Fibroblast of skin of back (primary cell): Measurements from ENCODE around the gene ENTPD7. TPM values are rescaled to one million over a fixed set of nuclear protein-coding genes. Genes with fewer than 3 reads are reported as not detected.
"Not testable (repeated sequence)": the region's sequence is repeated elsewhere in the genome, so short reads cannot be mapped to it uniquely, and the experiment has no call there.

Source experiments
- DNase-seq: peaks from one replicate; pipeline ENCODE4 v3.0.0-alpha.2; 2013
- polyA plus RNA-seq, 2 experiments: library from polyadenylated mRNA; unstranded; fragments of 120-200 nt; gene quantifications; one replicate each; pipeline ENCODE4 v1.2.1, GENCODE V29; 2013; ENCODE audit not compliant: insufficient read length in 2 of 2

The ENTPD7 gene, protein sequence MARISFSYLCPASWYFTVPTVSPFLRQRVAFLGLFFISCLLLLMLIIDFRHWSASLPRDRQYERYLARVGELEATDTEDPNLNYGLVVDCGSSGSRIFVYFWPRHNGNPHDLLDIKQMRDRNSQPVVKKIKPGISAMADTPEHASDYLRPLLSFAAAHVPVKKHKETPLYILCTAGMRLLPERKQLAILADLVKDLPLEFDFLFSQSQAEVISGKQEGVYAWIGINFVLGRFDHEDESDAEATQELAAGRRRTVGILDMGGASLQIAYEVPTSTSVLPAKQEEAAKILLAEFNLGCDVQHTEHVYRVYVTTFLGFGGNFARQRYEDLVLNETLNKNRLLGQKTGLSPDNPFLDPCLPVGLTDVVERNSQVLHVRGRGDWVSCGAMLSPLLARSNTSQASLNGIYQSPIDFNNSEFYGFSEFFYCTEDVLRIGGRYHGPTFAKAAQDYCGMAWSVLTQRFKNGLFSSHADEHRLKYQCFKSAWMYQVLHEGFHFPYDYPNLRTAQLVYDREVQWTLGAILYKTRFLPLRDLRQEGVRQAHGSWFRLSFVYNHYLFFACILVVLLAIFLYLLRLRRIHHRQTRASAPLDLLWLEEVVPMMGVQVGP
- polyA plus RNA-seq (2013, experiment 1 of 2; ENCODE audit: insufficient read length), result 10.6 TPM
- 12.4 TPM for polyA plus RNA-seq (2013, experiment 2 of 2; ENCODE audit: insufficient read length)

DNA sequence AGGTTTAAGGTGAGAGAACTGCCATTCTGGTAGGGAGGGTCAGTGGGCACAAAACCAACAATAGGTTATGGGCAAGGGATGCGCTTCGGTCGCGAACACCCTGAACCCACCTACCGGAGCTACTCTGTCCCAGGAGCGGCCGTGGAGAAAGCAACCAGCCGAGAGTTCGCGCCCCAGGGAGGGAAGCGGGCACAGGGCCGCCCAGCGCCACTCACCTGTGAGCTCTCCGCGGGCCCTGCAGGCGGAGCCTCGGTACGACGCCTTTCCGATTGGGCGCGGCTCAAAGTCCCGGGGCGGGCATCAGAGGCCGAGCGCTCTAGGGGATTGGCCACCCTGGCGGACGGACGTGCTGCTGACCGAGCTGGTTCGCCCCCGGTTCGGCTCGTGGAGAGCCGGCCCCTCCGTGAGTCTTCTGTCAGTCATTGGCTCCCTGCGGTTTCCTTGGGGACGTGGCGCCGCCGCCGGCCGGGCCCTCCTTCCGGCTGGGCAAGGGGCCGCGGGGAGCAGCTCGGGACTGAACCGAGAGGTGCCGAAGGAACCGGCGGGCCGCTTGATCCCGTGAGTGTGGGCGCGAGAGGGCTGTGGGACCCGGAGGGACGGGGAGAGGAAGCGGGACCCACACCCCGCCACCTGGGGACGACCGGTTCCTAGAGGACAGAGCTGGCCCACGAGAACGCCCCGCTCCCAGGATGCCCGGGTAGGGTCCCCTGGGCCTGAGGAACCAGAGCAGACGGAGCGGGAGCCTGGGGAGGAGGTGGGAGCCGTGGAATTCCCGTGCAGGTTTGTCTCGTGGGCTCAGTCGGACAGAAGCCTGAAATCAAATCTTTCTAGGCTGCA is at the start of gene ENTPD7:
TSS of gene ENTPD7 (plus strand) at position 479 of the 837 bp plus-strand sequence. CDS start 448 bp downstream, outside the sequence.
- peak; percentile 96 for DNase-seq

DNA sequence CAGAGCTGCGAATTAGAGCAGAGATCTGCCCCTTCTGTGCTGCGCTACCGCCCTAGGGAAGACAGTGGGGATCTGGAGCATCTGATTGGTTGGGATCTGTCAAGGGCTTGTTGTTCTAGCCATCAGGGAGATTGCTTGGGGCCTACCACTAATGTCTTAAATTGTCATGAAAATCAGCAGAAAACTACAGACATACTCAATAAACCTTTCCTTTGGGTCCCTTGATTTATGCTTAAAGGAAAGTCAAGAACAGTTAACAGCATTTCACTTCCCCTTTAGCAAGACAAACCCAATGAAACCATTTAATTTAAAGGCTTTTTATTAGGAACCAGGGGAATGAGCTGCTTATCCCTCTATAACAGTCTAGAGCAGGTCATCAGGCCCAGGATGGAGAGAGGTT is 49.1 kb upstream of the ENTPD7 start:
- no peak for DNase-seq

DNA sequence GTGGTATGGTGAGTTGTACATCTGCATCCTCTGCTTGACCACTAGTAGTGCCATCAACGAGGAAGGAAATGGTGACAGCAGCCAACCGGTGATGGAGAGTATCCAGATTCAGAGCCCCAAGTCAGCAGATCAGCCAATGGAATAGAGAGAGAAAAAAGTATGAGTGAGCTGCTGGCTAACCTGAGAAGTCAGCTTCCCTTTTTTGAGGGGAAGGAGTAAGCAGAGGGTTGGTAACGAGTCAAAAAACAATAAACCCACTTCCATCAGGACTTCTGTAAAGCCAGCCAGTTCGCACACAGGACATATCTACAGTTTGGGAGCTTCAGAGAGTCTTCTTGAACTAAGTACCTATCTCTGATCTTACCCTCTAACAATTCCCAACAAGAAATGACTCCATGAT is 48.0 kb upstream of the ENTPD7 start:
- DNase-seq, result no peak

DNA sequence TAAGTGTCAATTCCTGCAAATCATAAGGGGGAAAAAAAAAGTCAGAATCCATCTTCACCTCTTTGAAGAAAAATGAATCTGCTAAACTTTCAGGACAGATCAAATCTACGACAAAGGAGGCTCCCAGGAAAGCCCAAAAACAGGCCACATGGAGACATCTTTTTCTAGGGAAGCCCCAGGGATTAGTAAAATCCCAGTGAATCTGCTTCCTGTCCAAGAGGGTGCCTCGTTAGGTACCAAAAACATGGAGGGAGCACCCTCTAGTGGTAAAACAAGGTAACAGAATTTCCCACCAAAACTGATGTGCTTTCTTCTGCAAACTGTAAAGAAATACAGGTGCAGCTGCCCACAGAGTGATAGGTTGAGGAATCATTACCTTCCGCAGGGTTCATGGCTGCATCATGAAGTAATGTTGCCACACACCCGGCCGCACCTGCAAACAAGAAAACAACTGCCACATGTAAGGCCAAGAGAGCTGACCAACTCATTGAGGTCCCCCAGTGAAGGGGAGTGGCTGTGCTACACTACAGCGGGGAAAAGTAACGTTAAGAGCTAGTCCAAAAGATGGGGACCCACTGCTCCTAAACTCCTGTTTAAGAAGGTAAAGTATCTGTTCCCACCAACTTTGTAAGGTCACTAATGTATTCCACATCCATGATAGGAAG is 47.0 kb upstream of the ENTPD7 start:
- DNase-seq, result peak; percentile 66

DNA sequence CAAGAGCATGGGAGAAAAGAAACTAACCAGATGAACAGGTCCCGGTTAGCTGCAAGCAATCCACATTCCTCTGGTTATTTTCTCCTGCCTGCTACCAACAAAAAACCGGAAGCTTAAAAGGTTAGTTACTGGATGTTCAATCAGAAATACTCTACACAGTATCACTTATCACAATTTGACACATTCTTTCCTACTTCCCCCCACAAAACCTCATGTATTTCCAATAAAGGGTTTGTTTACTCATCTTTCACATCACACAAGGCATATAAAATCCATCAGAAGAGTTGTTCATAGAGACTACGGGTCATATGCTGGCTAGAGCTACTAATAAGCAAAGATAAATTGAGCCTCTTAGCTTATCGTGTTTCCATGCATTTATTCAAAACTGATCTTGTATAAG is 43.9 kb upstream of the ENTPD7 start:
- no peak for DNase-seq

DNA sequence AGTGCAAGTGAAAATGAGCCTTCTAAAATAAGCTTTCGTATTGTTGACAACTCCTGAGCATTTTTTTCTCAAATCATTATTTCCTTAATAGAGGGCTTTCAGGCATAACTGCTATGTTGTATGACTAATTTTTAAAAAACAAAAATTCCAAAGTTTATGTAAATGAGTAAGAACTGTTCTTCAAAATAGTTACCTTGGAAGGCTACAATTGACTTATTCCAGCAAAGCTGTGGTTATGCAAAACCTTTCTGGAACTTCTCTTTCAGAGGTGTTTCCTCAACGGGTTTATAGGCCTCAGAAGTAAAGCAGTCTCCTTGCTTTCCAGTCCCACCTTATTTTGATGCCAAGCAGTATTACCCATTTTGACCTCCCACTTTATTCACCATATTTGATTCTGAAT is 41.6 kb upstream of the ENTPD7 start:
- no peak for DNase-seq

DNA sequence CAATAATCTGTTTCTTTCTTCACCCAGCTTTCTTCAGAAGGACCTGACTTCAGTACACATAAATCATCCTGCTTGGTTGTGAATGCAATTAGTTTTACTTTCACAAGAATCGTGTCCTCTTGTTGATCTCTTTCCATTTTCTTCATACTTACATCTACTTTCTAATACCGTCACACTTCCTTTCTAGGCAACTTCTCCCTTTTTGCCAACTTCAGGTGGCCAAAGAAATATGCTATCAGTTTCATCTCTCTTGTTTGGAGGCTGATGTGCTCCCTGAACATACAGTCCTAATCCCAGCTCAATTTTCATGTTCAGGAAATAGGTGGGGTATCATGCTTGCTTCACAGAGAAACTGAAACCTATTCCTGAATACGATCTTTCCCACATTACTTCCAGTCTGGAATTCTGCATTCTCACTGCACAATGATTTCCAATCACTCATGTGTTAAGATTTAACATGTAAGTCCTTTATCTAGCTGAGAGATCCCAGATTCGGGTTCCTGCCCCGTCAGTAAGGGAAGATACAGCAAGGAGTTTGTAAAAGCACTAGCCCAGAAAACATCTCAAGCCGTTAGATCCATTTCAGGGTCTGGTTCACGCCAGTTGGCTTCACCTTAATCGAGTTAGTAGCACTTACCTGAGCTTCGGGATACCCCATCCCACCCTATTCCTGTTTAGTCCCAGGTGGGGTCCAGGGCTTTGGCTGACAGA is 40.1 kb upstream of the ENTPD7 start:
- DNase-seq, result peak; percentile 8

DNA sequence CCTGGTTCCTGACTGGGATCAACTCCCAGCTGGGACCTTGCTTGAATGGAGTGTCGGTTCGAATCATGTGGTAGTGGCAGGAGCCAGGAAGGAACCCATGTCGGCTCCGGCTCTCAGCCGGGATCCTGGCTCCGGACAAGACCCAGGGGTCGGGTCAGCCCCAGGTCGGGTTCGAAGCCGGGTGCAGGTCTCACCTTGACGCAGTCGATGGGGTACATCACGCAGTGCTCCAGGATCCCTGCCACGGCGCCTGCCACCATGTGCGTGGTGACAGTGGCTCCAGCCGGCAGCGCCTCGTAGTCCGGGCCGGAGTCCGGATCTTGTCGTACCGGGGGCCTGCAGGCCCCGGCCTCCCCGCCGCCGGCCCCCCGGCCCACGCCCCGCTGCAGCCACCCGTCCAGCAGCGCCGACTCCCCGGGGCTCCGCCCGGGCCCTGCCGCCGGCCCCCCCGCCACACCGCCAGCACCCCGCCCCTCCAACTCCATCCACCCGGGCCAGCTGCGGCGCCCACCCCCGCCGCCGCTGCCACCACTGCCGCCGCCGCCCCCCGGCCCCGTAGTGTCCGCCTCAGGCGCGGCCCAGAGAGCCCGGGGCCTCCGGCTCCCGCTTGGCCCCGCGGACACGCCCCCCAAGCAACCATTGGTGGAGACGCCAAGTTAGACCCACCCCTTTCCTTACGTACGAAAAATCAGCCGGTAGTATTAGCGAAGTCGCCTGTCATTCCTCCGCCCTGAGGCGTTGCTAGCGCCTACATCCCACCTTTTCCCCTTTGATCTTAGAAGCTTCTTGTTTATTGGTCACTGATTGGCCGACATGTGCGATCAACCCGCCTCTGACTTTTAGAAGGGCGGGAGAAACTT is 39.2 kb upstream of the ENTPD7 start, which contains the start of gene SLC25A28:
TSS of gene SLC25A28 (minus strand) at position 589 of the 860 bp plus-strand sequence. CDS start at position 485, 104 bp downstream.
- DNase-seq, result peak; percentile 100

DNA sequence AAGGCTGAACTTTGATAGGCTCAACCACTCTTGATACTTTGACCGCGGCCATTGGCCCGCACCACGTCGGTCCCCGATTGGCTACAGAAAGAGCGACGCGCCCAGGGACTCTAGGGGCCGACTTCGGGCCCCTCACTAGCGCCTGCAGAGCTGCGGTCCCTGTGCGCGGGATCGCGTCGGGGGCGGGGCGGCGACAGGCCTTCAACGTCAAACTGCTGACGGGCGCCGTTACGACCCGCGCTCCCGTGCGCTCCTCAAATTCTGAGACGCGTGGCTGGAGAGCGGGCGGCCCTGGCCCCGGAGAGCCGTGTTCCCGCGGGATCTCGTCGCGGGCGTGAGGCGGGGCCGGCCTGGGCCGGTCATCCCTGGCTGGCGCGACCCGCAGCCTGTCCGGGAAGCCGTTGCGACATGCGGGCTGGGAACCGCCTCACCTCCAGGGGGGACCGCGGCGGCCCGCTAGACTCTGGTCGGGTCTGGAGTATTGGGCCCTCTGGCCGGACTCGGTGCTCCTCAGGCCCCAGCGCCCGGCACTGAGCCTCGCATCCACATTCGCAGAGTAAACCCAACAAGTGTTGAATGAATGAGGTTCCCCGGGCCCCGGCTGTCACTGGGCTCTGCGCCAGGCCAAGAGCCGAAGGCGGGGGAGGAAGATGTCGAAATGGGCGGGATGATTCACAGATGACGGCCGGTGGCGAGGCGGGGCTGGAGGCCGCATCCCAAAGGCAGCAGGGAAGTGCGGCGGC is 38.4 kb upstream of the ENTPD7 start:
- DNase-seq, result peak; percentile 93

DNA sequence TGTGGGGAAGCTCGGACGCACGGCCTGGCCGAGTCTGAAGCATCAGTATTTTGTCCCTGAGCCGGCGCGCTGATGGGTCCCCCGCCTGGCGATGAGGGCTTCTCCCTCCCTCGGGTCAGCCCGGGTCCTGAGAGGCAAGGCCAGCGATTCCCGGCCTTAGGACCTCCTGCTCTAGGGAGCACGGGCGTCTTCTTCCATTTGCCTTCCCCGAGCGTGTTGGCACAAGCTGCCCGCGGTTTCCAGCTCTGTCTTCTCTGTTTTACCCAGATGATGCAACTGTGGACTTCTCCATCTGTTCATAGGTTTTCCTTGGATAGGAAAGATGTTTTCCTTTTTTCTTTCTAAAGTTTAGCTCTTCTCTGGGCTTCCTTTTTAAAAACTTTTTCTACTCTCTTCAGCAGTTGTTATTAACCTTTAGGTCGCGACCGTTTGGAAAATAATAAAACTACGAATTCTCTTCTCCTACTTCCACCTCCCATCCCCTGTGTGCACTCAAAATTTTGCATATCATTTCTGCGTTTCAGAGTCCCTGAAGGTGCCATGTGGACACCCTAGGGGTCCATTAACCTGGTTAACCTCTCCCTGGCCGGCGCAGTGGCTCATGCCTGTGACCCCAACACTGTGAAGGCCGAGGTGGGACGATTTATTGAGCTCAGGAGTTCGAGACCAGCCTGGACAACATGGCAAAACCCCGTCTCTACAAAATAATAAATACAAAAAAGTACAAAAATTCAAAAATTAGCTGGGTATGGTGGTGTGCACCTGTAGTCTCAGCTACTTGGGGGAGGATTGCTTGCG is 37.7 kb upstream of the ENTPD7 start:
- DNase-seq, result no peak

DNA sequence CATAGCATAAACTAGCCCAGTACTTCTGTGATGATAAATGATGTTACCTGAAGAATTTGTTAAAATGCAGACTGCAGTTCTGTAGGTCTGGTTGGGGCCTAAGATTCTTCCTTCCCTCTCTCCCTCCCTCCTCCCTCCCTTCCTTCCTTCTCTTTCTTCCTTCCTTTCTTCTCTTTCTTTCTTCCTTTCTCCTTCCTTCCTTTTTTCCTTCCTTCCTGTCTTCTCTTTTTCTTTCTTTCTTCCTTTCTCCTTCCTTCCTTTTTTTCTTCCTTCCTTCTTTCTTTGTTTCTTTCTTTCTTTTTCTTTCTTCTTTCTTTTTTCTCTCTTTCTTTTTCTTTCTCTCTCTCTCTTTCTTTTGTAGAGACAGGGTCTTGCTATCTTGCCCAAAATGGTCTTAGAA is 35.4 kb upstream of the ENTPD7 start:
- no peak for DNase-seq

DNA sequence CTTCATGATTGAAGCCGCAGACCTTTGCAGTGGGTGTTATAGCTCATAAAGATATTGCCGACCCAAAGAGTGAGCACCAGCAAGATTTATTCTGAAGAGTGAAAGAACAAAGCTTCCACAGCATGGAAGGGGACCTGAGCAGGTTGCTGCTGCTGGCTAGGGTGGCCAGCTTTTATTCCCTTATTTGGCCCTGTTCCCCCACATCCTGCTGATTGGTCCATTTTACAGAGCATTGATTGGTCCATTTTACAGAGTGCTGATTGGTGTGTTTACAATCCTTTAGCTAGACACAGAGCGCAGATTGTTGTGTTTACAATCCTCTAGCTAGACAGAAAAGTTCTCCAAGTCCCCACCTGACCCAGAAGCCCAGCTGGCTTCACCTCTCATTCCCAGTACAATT is 34.2 kb upstream of the ENTPD7 start:
- not testable (repeated sequence) for DNase-seq

DNA sequence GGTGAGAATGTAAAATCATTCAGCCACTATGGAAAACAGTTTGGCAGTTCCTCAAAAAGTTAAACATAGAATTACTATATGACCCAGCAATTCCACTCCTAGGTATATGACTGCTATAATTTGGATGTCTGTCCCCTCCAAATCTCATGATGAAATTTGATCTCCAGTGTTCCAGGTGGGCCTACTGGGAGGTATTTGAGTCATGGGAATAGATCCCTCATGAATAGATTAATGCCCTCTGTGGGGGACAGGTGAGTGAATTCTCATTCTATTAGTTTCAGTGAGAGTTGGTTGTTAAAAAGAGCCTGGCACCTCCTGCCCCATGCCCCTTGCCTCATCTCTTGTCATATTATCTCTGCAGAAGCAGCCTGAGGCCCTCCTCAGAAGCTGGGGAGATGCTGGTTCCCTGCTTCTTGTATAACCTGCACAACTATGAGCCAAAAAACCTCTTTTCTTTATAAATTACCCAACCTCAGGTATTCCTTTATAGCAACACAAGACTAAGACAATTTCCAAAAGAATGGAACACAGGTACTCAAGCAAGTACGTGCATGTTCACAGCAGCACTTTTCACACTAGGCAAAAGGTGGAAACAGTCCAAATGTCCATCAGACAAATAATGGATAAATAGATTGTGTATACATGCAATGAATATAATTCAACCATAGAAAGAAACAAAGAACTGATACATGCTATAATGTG is 30.2 kb upstream of the ENTPD7 start:
- no peak for DNase-seq

DNA sequence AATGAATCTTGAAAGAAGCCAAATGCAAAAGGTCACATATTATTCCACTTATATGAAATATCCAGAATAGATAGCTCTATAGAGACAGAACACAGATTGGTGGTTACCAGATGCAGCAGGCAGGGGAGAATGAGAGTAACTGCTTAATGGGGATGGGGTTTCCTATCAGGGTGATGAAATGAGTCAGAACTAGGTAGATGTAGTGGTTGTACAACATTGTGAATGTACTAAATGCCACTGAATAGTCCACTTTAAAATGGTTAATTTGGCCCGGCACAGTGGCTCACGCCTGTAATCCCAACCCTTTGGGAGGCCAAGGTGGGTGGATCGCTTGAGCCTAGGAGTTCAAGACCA is 29.7 kb upstream of the ENTPD7 start:
- DNase-seq, result no peak

DNA sequence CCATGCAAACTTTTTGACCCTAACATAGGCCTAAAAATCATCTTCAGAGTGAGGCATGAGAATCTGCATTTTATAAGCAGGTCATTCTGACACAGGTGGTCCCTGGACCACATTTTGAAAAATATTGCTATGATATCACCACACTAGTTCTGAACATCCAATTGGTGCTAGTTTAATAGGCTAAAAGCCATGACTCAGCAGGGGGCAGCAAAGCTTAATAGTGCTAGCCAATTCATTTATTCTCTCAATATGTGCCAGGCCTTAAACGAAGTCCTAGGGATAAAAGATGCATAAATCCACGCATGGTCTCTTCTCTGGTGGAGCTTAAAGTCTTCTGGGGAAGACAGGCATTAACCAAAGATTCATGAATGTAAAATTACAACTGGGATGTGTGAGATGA is 28.9 kb upstream of the ENTPD7 start:
- peak; percentile 36 for DNase-seq

DNA sequence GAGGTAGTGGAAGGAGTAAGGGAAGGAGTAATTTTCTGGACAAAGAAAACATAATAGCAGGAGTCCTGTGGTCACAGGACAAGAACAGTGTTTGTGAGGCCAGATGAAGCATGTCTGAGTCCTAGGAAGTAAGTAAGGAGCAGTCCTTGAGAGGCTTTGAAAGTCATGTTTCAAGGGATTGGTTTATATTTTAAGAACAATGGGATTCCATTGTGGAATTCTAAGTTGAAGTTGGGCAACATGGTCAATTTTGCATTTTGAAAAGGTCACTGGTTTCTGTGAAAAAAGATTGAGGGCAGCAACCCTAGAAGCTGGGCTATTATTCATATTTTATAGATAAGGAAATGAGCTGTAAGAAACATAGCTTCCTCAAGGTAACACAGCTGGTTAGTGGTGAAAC is 28.3 kb upstream of the ENTPD7 start:
- DNase-seq, result no peak

DNA sequence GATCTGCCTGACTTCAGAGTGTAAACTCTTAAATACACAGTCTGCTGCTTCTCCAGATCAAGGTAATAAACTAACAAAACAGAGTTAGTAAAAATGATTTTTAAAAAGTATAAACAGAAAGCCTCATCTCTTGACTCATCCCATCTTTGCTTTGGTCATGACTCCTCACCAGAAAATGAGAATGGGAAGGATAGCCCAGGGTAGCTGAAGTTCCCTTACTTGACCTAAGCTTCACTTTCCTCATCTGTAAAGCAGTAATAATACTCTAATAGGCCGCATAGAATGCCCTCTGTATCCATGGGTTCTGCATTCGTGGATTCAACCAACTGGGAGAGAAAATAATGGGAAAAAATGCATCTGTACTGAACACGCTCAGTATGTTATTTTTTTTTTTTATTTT is 27.8 kb upstream of the ENTPD7 start:
- peak; percentile 13 for DNase-seq

DNA sequence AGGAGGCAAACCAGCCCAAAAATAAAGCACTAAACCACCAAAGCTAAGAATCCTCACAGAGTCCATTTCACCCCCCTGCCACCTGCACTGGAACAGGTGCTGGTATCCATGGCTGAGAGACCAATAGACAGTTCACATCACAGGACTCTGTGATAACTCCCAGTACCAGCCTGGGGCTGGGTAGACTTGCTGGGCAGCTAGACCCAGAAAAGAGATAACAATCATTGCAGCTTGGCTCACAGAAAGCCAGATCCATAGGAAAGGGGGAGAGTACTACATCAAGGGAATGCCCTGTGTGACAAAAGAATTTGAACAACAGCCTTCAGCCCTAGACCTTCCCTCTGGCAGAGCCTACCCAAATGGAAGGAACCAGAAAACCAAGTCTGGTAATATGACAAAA is 25.5 kb upstream of the ENTPD7 start:
- DNase-seq, result no peak
